Calu3 (cell line): ENCODE data around the gene SEC23A. TPM values are rescaled to one million over a fixed set of nuclear protein-coding genes. Genes with fewer than 3 reads are reported as not detected.

Source experiments
- BruUV-seq: library from RNA; stranded (reverse); fragments of 400-500 nt; replicated peaks from 2 replicates; lab custom pipeline; 2021; lab: Mats Ljungman, UMichigan
- CTCF ChIA-PET: fragments of 300-600 bp; sonication (Branson Sonifier 250); formaldehyde crosslinking; loops from one replicate; lab custom pipeline; 2022; ENCODE audit warnings: antibody characterized with exemption; lab: Charles Lee
- DNase-seq: peaks from one replicate; pipeline ENCODE4 v3.0.0; 2022
- H3K27ac Mint-ChIP-seq: one replicate; pipeline ENCODE4 v1.8.0; 2022; ENCODE audit warnings: mixed read lengths; ENCODE audit not compliant: unreplicated experiment
- H3K27me3 Mint-ChIP-seq: one replicate; pipeline ENCODE4 v1.8.0; 2022; ENCODE audit warnings: mixed read lengths; ENCODE audit not compliant: unreplicated experiment
- H3K36me3 Mint-ChIP-seq: one replicate; pipeline ENCODE4 v1.8.0; 2022; ENCODE audit warnings: mild to moderate bottlenecking, moderate library complexity, mixed read lengths; ENCODE audit not compliant: insufficient read depth, unreplicated experiment
- H3K4me1 Mint-ChIP-seq: one replicate; pipeline ENCODE4 v1.8.0; 2022; ENCODE audit warnings: mild to moderate bottlenecking, low read depth, mixed read lengths; ENCODE audit not compliant: unreplicated experiment
- H3K4me3 Mint-ChIP-seq: one replicate; pipeline ENCODE4 v1.8.0; 2022; ENCODE audit warnings: mild to moderate bottlenecking, low read depth, moderate library complexity, mixed read lengths; ENCODE audit not compliant: unreplicated experiment
- H3K9me3 Mint-ChIP-seq: one replicate; pipeline ENCODE4 v1.8.0; 2022; ENCODE audit warnings: low read depth, mixed read lengths; ENCODE audit not compliant: unreplicated experiment
- intact Hi-C: fragments of 100-400 bp; cut with micrococcal nuclease; formaldehyde crosslinking; loops from one replicate; pipeline ENCODE4 v1.10.0; 2022; ENCODE audit not compliant: unreplicated experiment
- total RNA-seq: library from RNA; stranded (reverse); gene quantifications from 2 replicates; pipeline ENCODE4 v1.2.3, GENCODE V29; 2022
- TF ChIP-seq, protein P1 (sequence below): fragments of 200-600 bp; IDR thresholded peaks from one replicate; pipeline ENCODE4 v1.8.0; 2022; ENCODE audit warnings: antibody characterized with exemption; ENCODE audit not compliant: unreplicated experiment

Gene SEC23A
- total RNA-seq, 1 experiment from 2014 or later, result 48.0 TPM

DNA sequence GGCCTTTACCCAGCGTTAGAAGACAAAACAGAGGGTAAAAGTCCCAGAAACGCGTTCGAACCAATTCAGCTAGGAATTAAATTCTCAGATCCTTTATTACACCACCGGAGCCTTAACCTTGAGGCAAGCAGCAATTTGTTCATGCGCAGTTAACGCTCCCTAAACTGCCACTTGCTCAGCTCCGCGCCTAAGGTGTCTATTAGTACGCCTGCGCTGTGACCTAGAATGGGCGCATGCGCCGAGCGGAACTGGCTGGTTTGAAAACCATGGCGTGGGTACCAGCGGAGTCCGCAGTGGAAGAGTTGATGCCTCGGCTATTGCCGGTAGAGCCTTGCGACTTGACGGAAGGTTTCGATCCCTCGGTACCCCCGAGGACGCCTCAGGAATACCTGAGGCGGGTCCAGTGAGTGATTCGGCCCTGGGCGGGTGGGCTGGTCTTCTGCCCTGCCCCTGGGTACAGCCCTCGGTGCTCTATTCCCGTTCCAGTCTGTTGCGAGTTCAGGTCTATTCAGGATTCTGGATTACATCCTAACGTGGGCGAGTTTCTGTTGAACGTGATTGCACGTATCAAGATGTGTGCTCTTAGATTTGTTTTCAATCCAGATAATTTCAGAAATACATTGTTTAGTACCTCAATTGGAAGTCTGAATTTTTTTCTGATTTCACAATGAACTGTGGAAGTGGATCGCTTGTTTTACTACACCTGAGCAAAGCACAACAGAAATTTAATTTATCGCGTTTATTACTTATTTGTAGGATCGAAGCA, 11.2 kb upstream of the SEC23A start, which contains the start of gene GEMIN2:
Gene GEMIN2 (plus strand): TSS at position 251 of the 766 bp plus-strand sequence. CDS start 16 bp downstream, at position 267.
- Mint-ChIP-seq H3K4me3 (peak within 1 kb of the TSS; percentile 94), H3K4me1 (peaks cover 8% of the 10 kb centered on the region), H3K9me3 (no peaks in the 10 kb centered on the region), H3K27me3 (no peaks in the 10 kb centered on the region), H3K36me3 (peaks cover 18% of the 10 kb centered on the region), H3K27ac (peak within 1 kb of the TSS; percentile 17)
- peak; percentile 87 for DNase-seq
- TSS peak; percentile 67 for BruUV-seq
- CTCF ChIA-PET, result interaction anchor here (1.2 kb wide), 2 partner anchors 12 to 56 kb away, joined by 3 to 6 read pairs; partner anchors contain the start of genes SEC23A and TRAPPC6B
- TF ChIP-seq, protein P1, sequence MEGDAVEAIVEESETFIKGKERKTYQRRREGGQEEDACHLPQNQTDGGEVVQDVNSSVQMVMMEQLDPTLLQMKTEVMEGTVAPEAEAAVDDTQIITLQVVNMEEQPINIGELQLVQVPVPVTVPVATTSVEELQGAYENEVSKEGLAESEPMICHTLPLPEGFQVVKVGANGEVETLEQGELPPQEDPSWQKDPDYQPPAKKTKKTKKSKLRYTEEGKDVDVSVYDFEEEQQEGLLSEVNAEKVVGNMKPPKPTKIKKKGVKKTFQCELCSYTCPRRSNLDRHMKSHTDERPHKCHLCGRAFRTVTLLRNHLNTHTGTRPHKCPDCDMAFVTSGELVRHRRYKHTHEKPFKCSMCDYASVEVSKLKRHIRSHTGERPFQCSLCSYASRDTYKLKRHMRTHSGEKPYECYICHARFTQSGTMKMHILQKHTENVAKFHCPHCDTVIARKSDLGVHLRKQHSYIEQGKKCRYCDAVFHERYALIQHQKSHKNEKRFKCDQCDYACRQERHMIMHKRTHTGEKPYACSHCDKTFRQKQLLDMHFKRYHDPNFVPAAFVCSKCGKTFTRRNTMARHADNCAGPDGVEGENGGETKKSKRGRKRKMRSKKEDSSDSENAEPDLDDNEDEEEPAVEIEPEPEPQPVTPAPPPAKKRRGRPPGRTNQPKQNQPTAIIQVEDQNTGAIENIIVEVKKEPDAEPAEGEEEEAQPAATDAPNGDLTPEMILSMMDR, result no peak
- intact Hi-C loops, result loop anchor here (1.0 to 5.0 kb wide), 2 partner anchors 56 to 118 kb away; partner anchors contain the start of genes MIA2 and TRAPPC6B

DNA sequence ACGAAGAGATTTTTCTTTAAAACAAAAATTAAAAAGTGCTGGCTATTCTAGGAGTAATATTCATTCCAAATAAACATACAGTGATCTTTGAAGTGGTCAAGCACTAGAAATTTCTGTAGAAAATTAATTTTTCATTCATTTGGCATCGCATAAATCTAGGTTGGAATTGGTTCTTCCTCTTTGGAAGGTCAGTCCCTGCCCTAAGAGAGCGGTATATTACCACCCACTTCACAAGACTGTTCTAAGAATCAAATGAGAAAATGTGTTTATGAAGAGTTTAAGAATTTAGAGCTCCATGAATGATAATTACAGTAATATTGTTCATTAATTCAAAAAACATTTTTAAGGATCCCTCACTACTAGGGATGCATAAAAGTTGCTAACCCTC, 10.6 kb upstream of the SEC23A start:
- Mint-ChIP-seq H3K36me3 (peaks cover 18% of the 10 kb centered on the region), H3K27me3 (no peaks in the 10 kb centered on the region), H3K27ac (peak overlapping the region; percentile 17), H3K4me1 (peaks cover 8% of the 10 kb centered on the region), H3K4me3 (peak overlapping the region; percentile 94), H3K9me3 (no peaks in the 10 kb centered on the region)
- CTCF ChIA-PET, result interaction anchor here (0.5 to 1.2 kb wide), 3 partner anchors 11 to 57 kb away, joined by 3 to 6 read pairs (median 4); partner anchors contain the start of genes SEC23A and TRAPPC6B
- no peak for DNase-seq
- TF ChIP-seq, protein P1, result no peak
- BruUV-seq, result no TSS peak
- intact Hi-C loops, result loop anchor here (1.0 to 5.0 kb wide), 2 partner anchors 57 to 119 kb away; partner anchors contain the start of genes MIA2 and TRAPPC6B

DNA sequence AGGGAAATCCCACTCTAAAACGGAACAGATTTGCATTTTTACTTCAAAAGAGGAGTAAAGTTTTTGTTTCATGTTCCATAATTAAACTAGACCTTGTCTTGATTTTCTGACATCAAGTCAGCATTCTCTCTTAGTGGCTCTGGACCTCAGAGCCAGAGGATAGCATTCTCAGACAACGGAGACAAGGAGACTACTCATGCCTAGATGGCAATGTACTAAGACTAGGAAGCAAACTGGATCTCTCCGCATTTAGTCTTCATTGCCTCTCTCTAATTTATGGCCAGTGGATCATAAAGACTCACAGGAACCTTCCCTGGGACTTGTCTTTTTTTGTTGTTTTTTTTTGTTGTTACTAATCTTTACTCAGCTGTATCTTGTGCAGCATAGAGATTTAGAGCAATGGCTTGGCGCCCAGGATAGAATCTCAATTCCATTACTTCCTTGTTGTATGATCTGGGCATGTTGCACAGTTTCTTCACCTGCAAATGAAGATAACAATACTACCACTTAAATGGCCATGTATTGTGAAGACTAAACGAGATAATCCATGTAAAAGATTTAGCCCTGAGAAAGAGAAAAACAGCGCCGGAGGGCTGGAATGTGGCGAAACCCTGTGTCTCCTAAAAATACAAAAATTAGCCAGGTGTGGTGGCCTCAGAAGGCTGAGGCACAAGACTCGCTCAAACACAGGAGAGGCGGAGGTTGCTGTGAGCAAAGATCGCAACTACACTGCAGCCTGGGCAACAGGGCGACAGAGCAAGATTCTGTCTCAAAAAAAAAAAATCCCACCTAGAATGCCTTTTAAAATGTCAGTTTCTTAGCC, 7.1 kb upstream of the SEC23A start:
- Mint-ChIP-seq H3K27ac (no peak overlapping the region), H3K9me3 (no peaks in the 10 kb centered on the region), H3K36me3 (peaks cover 14% of the 10 kb centered on the region), H3K4me3 (no peak overlapping the region), H3K27me3 (no peaks in the 10 kb centered on the region), H3K4me1 (peaks cover 7% of the 10 kb centered on the region)
- intact Hi-C loops, result loop anchor here (5.0 kb wide), 1 partner anchor 122 kb away; the partner anchor contains the start of gene MIA2
- no peak for DNase-seq
- TF ChIP-seq, protein P1, result no peak
- no TSS peak for BruUV-seq
- CTCF ChIA-PET, result no interaction called here

DNA sequence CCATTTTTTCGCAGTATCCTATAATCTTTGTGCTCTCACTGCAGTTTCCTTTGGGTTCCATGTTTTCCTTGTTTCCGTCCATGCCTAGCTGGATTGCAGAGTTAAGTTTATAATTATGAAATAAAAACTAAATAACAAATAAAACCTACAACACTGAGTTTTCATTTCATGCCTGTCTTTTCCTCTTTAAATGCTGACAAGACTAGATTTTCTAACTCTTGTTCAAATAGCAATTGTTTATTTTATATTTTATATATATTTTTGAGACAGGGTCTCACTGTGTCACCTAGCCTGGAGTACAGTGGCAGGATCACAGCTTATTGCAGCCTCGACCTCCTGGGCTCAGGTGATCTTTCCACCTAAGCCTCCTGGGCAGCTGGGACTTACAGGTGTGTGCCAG, 5.8 kb upstream of the SEC23A start:
- H3K27me3 Mint-ChIP-seq, result no peaks in the 10 kb centered on the region
- BruUV-seq, result no TSS peak
- TF ChIP-seq, protein P1, result no peak
- peaks cover 8% of the 10 kb centered on the region for H3K4me1 Mint-ChIP-seq
- no peak for DNase-seq
- H3K9me3 Mint-ChIP-seq, result no peaks in the 10 kb centered on the region
- H3K27ac Mint-ChIP-seq, result no peak overlapping the region
- intact Hi-C loops, result no loop called here
- peaks cover 6% of the 10 kb centered on the region for H3K36me3 Mint-ChIP-seq
- H3K4me3 Mint-ChIP-seq, result no peak overlapping the region
- CTCF ChIA-PET, result no interaction called here
